Measurements from ENCODE around the gene PIGO. TPM values are rescaled to one million over a fixed set of nuclear protein-coding genes. Genes with fewer than 3 reads are reported as not detected.

PIGO gene
- total RNA-seq, 4 donors from 2014 or later, result 14.9 to 30.5 (median 27.0) TPM

DNA sequence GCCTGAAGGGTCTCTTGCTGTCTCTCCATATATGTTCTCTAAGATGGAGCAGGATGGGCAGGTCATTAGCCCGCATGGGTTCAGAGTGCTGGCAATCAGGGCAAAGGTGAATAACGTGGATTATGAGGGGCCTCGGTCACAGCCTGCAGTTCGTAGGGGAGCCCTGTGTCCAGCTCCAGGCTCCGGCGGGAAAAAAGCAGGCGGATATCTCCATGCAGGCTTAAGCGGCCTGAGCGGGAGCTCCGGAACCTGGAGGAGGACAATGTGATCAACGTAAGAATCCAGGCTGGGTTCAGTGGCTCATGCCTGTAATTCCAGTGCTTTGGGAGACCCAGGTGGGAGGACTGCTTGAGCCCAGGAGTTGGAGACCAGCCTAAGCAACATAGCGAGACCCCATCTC, 8.7 kb upstream of the PIGO start:
- Histone ChIP-seq H3K9me3 (no peaks in the 10 kb centered on the region), H3K4me3 (no peak overlapping the region), H3K27me3 (no peaks in the 10 kb centered on the region), H3K27ac (no peak overlapping the region), H3K36me3 (peaks cover 0 to 55% (median 0%) of the 10 kb centered on the region in 3 donors), H3K4me1 (peaks cover 0 to 15% (median 2%) of the 10 kb centered on the region in 4 donors)
- TF ChIP-seq POLR2A (IDR thresholded peaks at IDR 0.05), result no peak
- no peak for TF ChIP-seq CTCF (IDR thresholded peaks at IDR 0.05)
- peak in 1 of 3 donors; percentile 40 for DNase-seq

- peak in 1 of 3 donors; percentile 13 for DNase-seq
- TF ChIP-seq CTCF (IDR thresholded peaks at IDR 0.05) (no peak), POLR2A (IDR thresholded peaks at IDR 0.05) (no peak)
- H3K4me3 ChIP-seq, result no peak overlapping the region
- no peaks in the 10 kb centered on the region for H3K9me3 ChIP-seq
- H3K27me3 ChIP-seq, result no peaks in the 10 kb centered on the region
- peaks cover 0 to 13% (median 2%) of the 10 kb centered on the region in 4 donors for H3K4me1 ChIP-seq
- H3K27ac ChIP-seq, result no peak overlapping the region
- peaks cover 0 to 61% (median 0%) of the 10 kb centered on the region in 3 donors for H3K36me3 ChIP-seq
These were observed 8.2 kb upstream of the PIGO start for GRCh38 chr9:35104586-35104985.

DNA sequence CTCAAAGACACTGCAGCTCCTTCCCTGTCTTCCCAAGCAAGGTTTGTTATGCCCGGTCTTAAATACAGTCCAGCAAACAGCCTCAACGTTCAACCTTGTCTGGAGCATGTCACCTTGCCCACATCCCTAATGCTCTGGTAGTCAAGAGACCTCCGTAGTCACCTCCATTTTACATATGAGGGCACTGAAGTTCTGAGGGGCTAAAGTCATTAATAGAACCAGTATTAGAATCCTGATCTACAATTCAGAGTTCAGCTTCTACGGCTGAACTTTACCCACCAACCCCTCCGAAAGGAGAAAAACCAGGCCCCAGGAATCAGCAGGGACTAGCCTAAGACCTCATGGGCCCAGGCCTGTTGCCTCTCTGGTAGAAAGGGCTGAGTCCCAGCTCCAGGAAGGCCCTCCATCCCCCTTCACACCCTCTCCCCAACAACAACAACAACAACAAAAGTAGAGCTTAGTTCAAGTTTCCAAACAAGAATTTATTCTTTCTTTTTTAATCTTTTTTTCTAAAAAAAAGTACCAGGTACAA, 7.3 kb upstream of the PIGO start:
- TF ChIP-seq CTCF (IDR thresholded peaks at IDR 0.05) (no peak), POLR2A (IDR thresholded peaks at IDR 0.05) (no peak)
- Histone ChIP-seq H3K36me3 (peaks cover 0 to 63% (median 0%) of the 10 kb centered on the region in 3 donors), H3K27me3 (no peaks in the 10 kb centered on the region), H3K27ac (peak overlapping the region; percentile 70 to 82 (median 80)), H3K9me3 (no peaks in the 10 kb centered on the region), H3K4me3 (peak overlapping the region; percentile 47 to 79 (median 70)), H3K4me1 (peaks cover 0 to 13% (median 2%) of the 10 kb centered on the region in 4 donors)
- DNase-seq, result no peak

DNA sequence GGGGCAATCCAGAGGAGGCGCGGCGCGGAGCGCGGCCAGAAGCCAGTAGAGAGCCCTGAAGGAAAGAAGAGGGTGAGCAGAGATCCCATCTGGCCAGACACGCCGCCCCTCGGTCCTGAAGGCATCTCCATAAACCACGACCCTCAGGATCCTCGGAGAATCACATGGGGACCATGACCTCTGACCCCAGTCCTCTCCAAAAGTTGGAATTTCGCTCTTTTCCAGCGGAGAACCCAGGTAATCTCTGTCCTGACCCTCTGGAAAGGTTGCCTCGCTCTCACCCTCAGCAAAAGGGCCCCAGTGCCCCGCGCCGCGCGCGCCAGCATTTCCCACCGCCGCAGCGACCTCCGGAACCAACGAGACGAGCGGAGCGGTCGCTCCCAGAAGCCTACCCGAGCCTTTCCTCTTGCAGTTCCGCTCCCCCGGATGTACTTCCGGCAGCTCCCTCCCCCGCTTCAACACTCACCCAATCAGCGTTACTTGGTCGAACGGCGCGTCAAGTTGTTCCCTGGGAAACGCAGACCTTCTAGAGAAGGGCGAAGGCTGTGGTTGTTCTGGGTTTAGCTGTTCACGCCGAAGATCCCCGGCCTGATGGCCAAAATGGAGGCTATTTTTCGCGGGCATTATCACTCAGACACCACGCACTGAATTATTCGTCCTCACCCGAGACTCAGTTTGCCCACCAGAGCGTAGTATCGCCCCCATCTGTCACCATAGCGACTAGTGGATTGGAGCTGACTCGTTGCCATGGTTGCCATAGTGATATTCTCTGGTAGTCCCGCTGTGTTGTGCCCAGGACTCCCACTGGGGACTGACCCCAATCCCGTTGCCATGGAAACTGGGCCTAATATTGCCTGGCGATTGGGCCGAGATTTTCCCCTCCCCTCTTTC, 6.6 kb upstream of the PIGO start, which contains the start of gene STOML2:
Gene STOML2 (minus strand): TSS at position 363 of the 891 bp plus-strand sequence. CDS start 37 bp downstream, at position 326.
- Histone ChIP-seq H3K27ac (peak within 1 kb of the TSS; percentile 70 to 82 (median 80)), H3K27me3 (no peaks in the 10 kb centered on the region), H3K9me3 (no peaks in the 10 kb centered on the region), H3K36me3 (peaks cover 0 to 56% (median 0%) of the 10 kb centered on the region in 3 donors), H3K4me1 (peaks cover 0 to 13% (median 2%) of the 10 kb centered on the region in 4 donors), H3K4me3 (peak within 1 kb of the TSS; percentile 47 to 79 (median 70))
- DNase-seq, result peak; percentile 92 to 98 (median 94)
- TF ChIP-seq POLR2A (IDR thresholded peaks at IDR 0.05) (peak; percentile 37 to 57), CTCF (IDR thresholded peaks at IDR 0.05) (no peak)

DNA sequence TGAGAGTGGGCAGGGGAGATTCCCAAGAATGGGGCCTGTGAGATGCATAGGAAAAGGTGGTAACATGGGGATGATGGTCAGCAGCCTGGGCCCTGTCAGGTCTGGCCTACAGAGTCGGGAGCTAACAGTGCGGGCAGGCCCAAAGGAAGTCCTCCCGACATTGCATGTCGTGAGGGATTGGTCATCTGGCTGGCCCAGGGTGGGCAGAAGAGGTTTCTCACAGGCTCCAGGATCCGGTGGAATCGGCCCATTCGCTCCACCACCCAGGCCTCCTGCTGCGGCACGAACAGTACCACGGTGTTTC, 6.0 kb upstream of the PIGO start:
- peak overlapping the region; percentile 70 to 82 (median 80) for H3K27ac ChIP-seq
- no peak for DNase-seq
- H3K27me3 ChIP-seq, result no peaks in the 10 kb centered on the region
- H3K36me3 ChIP-seq, result peaks cover 0 to 50% (median 0%) of the 10 kb centered on the region in 3 donors
- peaks cover 0 to 13% (median 2%) of the 10 kb centered on the region in 4 donors for H3K4me1 ChIP-seq
- TF ChIP-seq CTCF (IDR thresholded peaks at IDR 0.05) (no peak), POLR2A (IDR thresholded peaks at IDR 0.05) (no peak)
- H3K9me3 ChIP-seq, result no peaks in the 10 kb centered on the region
- peak overlapping the region; percentile 47 to 79 (median 70) for H3K4me3 ChIP-seq
